ENCODE results near the gene FGF12.
"Not testable (repeated sequence)": the region's sequence is repeated elsewhere in the genome, so short reads cannot be mapped to it uniquely, and the experiment has no call there.

The FGF12 gene

GRCh38 chr3:192727032-192727847 is at the start of gene FGF12:
Gene FGF12 (minus strand): TSS chr3:192727541.
- H3K4me3 ChIP-seq (ENCODE audit: low read depth in 1 of 2, low read length in 2 of 2) = no peak within 1 kb of the TSS
- no peaks in the 10 kb centered on the region for H3K4me1 ChIP-seq (ENCODE audit: control insufficient read depth in 1 of 2, insufficient read depth in 2 of 2, low read length in 2 of 2)
- no peak within 1 kb of the TSS for H3K9ac ChIP-seq (ENCODE audit: low read depth in 1 of 2, low read length in 2 of 2)
- no peaks in the 10 kb centered on the region for H3K27me3 ChIP-seq (ENCODE audit: control insufficient read depth in 1 of 2, insufficient read depth in 2 of 2, low read length in 2 of 2)
- no peaks in the 10 kb centered on the region for H3K36me3 ChIP-seq (ENCODE audit: control insufficient read depth in 1 of 2, insufficient read depth in 2 of 2, low read length in 2 of 2)
- H3K27ac ChIP-seq (ENCODE audit: low read depth, low read length) = no peak within 1 kb of the TSS
- no peaks in the 10 kb centered on the region for H3K9me3 ChIP-seq (ENCODE audit: control insufficient read depth in 1 of 2, low read length in 2 of 2)

GRCh38 chr3:192774341-192774740 is 47.0 kb upstream of the FGF12 start:
- H3K4me1 ChIP-seq (ENCODE audit: control insufficient read depth in 1 of 2, insufficient read depth in 2 of 2, low read length in 2 of 2); H3K9ac ChIP-seq (ENCODE audit: low read depth in 1 of 2, low read length in 2 of 2); H3K27ac ChIP-seq (ENCODE audit: low read depth, low read length); H3K36me3 ChIP-seq (ENCODE audit: control insufficient read depth in 1 of 2, insufficient read depth in 2 of 2, low read length in 2 of 2); H3K4me3 ChIP-seq (ENCODE audit: low read depth in 1 of 2, low read length in 2 of 2); H3K27me3 ChIP-seq (ENCODE audit: control insufficient read depth in 1 of 2, insufficient read depth in 2 of 2, low read length in 2 of 2); H3K9me3 ChIP-seq (ENCODE audit: control insufficient read depth in 1 of 2, low read length in 2 of 2): not testable (repeated sequence)

GRCh38 chr3:192772240-192772894 is 45.0 kb upstream of the FGF12 start:
- no peaks in the 10 kb centered on the region for H3K36me3 ChIP-seq (ENCODE audit: control insufficient read depth in 1 of 2, insufficient read depth in 2 of 2, low read length in 2 of 2)
- no peak overlapping the region for H3K27ac ChIP-seq (ENCODE audit: low read depth, low read length)
- H3K9ac ChIP-seq (ENCODE audit: low read depth in 1 of 2, low read length in 2 of 2) = no peak overlapping the region
- H3K9me3 ChIP-seq (ENCODE audit: control insufficient read depth in 1 of 2, low read length in 2 of 2) = no peaks in the 10 kb centered on the region
- no peak overlapping the region for H3K4me3 ChIP-seq (ENCODE audit: low read depth in 1 of 2, low read length in 2 of 2)
- no peaks in the 10 kb centered on the region for H3K27me3 ChIP-seq (ENCODE audit: control insufficient read depth in 1 of 2, insufficient read depth in 2 of 2, low read length in 2 of 2)
- no peaks in the 10 kb centered on the region for H3K4me1 ChIP-seq (ENCODE audit: control insufficient read depth in 1 of 2, insufficient read depth in 2 of 2, low read length in 2 of 2)

- Histone ChIP-seq H3K4me1 (ENCODE audit: control insufficient read depth in 1 of 2, insufficient read depth in 2 of 2, low read length in 2 of 2) (no peaks in the 10 kb centered on the region), H3K36me3 (ENCODE audit: control insufficient read depth in 1 of 2, insufficient read depth in 2 of 2, low read length in 2 of 2) (no peaks in the 10 kb centered on the region), H3K27ac (ENCODE audit: low read depth, low read length) (no peak overlapping the region), H3K27me3 (ENCODE audit: control insufficient read depth in 1 of 2, insufficient read depth in 2 of 2, low read length in 2 of 2) (no peaks in the 10 kb centered on the region), H3K4me3 (ENCODE audit: low read depth in 1 of 2, low read length in 2 of 2) (no peak overlapping the region), H3K9me3 (ENCODE audit: control insufficient read depth in 1 of 2, low read length in 2 of 2) (no peaks in the 10 kb centered on the region), H3K9ac (ENCODE audit: low read depth in 1 of 2, low read length in 2 of 2) (no peak overlapping the region)
Measured at GRCh38 chr3:192758654-192759053, 31.3 kb upstream of the FGF12 start.

- Histone ChIP-seq H3K27me3 (ENCODE audit: control insufficient read depth in 1 of 2, insufficient read depth in 2 of 2, low read length in 2 of 2) (no peaks in the 10 kb centered on the region), H3K27ac (ENCODE audit: low read depth, low read length) (no peak overlapping the region), H3K4me3 (ENCODE audit: low read depth in 1 of 2, low read length in 2 of 2) (no peak overlapping the region), H3K4me1 (ENCODE audit: control insufficient read depth in 1 of 2, insufficient read depth in 2 of 2, low read length in 2 of 2) (no peaks in the 10 kb centered on the region), H3K9ac (ENCODE audit: low read depth in 1 of 2, low read length in 2 of 2) (no peak overlapping the region), H3K36me3 (ENCODE audit: control insufficient read depth in 1 of 2, insufficient read depth in 2 of 2, low read length in 2 of 2) (no peaks in the 10 kb centered on the region), H3K9me3 (ENCODE audit: control insufficient read depth in 1 of 2, low read length in 2 of 2) (no peaks in the 10 kb centered on the region)
Measured at GRCh38 chr3:192751148-192751547, 23.8 kb upstream of the FGF12 start.

- no peak overlapping the region for H3K27ac ChIP-seq (ENCODE audit: low read depth, low read length)
- H3K36me3 ChIP-seq (ENCODE audit: control insufficient read depth in 1 of 2, insufficient read depth in 2 of 2, low read length in 2 of 2) = no peaks in the 10 kb centered on the region
- no peak overlapping the region for H3K4me3 ChIP-seq (ENCODE audit: low read depth in 1 of 2, low read length in 2 of 2)
- no peaks in the 10 kb centered on the region for H3K9me3 ChIP-seq (ENCODE audit: control insufficient read depth in 1 of 2, low read length in 2 of 2)
- H3K9ac ChIP-seq (ENCODE audit: low read depth in 1 of 2, low read length in 2 of 2) = no peak overlapping the region
- no peaks in the 10 kb centered on the region for H3K4me1 ChIP-seq (ENCODE audit: control insufficient read depth in 1 of 2, insufficient read depth in 2 of 2, low read length in 2 of 2)
- no peaks in the 10 kb centered on the region for H3K27me3 ChIP-seq (ENCODE audit: control insufficient read depth in 1 of 2, insufficient read depth in 2 of 2, low read length in 2 of 2)
Measured at GRCh38 chr3:192750201-192750600, 22.9 kb upstream of the FGF12 start.

GRCh38 chr3:192747746-192748145 is 20.4 kb upstream of the FGF12 start:
- Histone ChIP-seq H3K36me3 (ENCODE audit: control insufficient read depth in 1 of 2, insufficient read depth in 2 of 2, low read length in 2 of 2) (no peaks in the 10 kb centered on the region), H3K9ac (ENCODE audit: low read depth in 1 of 2, low read length in 2 of 2) (no peak overlapping the region), H3K9me3 (ENCODE audit: control insufficient read depth in 1 of 2, low read length in 2 of 2) (no peaks in the 10 kb centered on the region), H3K4me1 (ENCODE audit: control insufficient read depth in 1 of 2, insufficient read depth in 2 of 2, low read length in 2 of 2) (no peaks in the 10 kb centered on the region), H3K4me3 (ENCODE audit: low read depth in 1 of 2, low read length in 2 of 2) (no peak overlapping the region), H3K27me3 (ENCODE audit: control insufficient read depth in 1 of 2, insufficient read depth in 2 of 2, low read length in 2 of 2) (no peaks in the 10 kb centered on the region), H3K27ac (ENCODE audit: low read depth, low read length) (no peak overlapping the region)

- Histone ChIP-seq H3K27me3 (ENCODE audit: control insufficient read depth in 1 of 2, insufficient read depth in 2 of 2, low read length in 2 of 2) (no peaks in the 10 kb centered on the region), H3K36me3 (ENCODE audit: control insufficient read depth in 1 of 2, insufficient read depth in 2 of 2, low read length in 2 of 2) (no peaks in the 10 kb centered on the region), H3K9me3 (ENCODE audit: control insufficient read depth in 1 of 2, low read length in 2 of 2) (no peaks in the 10 kb centered on the region), H3K9ac (ENCODE audit: low read depth in 1 of 2, low read length in 2 of 2) (no peak overlapping the region), H3K27ac (ENCODE audit: low read depth, low read length) (no peak overlapping the region), H3K4me3 (ENCODE audit: low read depth in 1 of 2, low read length in 2 of 2) (no peak overlapping the region), H3K4me1 (ENCODE audit: control insufficient read depth in 1 of 2, insufficient read depth in 2 of 2, low read length in 2 of 2) (no peaks in the 10 kb centered on the region)
Measured at GRCh38 chr3:192747145-192747544, 19.8 kb upstream of the FGF12 start.

GRCh38 chr3:192745150-192745549 is 17.8 kb upstream of the FGF12 start:
- Histone ChIP-seq H3K4me3 (ENCODE audit: low read depth in 1 of 2, low read length in 2 of 2) (no peak overlapping the region), H3K9me3 (ENCODE audit: control insufficient read depth in 1 of 2, low read length in 2 of 2) (no peaks in the 10 kb centered on the region), H3K27me3 (ENCODE audit: control insufficient read depth in 1 of 2, insufficient read depth in 2 of 2, low read length in 2 of 2) (no peaks in the 10 kb centered on the region), H3K4me1 (ENCODE audit: control insufficient read depth in 1 of 2, insufficient read depth in 2 of 2, low read length in 2 of 2) (no peaks in the 10 kb centered on the region), H3K27ac (ENCODE audit: low read depth, low read length) (no peak overlapping the region), H3K9ac (ENCODE audit: low read depth in 1 of 2, low read length in 2 of 2) (no peak overlapping the region), H3K36me3 (ENCODE audit: control insufficient read depth in 1 of 2, insufficient read depth in 2 of 2, low read length in 2 of 2) (no peaks in the 10 kb centered on the region)

- H3K4me3 ChIP-seq (ENCODE audit: low read depth in 1 of 2, low read length in 2 of 2); H3K27me3 ChIP-seq (ENCODE audit: control insufficient read depth in 1 of 2, insufficient read depth in 2 of 2, low read length in 2 of 2); H3K36me3 ChIP-seq (ENCODE audit: control insufficient read depth in 1 of 2, insufficient read depth in 2 of 2, low read length in 2 of 2); H3K4me1 ChIP-seq (ENCODE audit: control insufficient read depth in 1 of 2, insufficient read depth in 2 of 2, low read length in 2 of 2); H3K27ac ChIP-seq (ENCODE audit: low read depth, low read length); H3K9ac ChIP-seq (ENCODE audit: low read depth in 1 of 2, low read length in 2 of 2); H3K9me3 ChIP-seq (ENCODE audit: control insufficient read depth in 1 of 2, low read length in 2 of 2): not testable (repeated sequence)
Measured at GRCh38 chr3:192744604-192745003, 17.3 kb upstream of the FGF12 start.
